Activated naive CD4-positive, alpha-beta T cell treated with anti-CD3 and anti-CD28 coated beads for 36 hours (primary cell): Measurements from ENCODE around the gene NDNF. TPM values are rescaled to one million over a fixed set of nuclear protein-coding genes. Genes with fewer than 3 reads are reported as not detected.

ENCODE experiments used
- CTCF ChIA-PET: fragments of 350-600 bp; sonication (Branson Sonifier 250); formaldehyde crosslinking; loops from one replicate; lab custom pipeline; 2021; ENCODE audit warnings: antibody characterized with exemption; lab: Charles Lee
- DNase-seq: peaks from one replicate; pipeline ENCODE4 v3.0.0-alpha.2; 2020
- H3K27ac Mint-ChIP-seq: one replicate; pipeline ENCODE4 v1.8.0; 2021; ENCODE audit warnings: mild to moderate bottlenecking, mixed read lengths
- H3K27me3 Mint-ChIP-seq: one replicate; pipeline ENCODE4 v1.8.0; 2021; ENCODE audit warnings: low read depth, mixed read lengths
- H3K36me3 Mint-ChIP-seq: one replicate; pipeline ENCODE4 v1.8.0; 2021; ENCODE audit warnings: low read depth, mixed read lengths
- H3K4me1 Mint-ChIP-seq: one replicate; pipeline ENCODE4 v1.8.0; 2021; ENCODE audit warnings: low read depth, mixed read lengths
- H3K4me3 Mint-ChIP-seq: one replicate; pipeline ENCODE4 v1.8.0; 2021; ENCODE audit warnings: mild to moderate bottlenecking, moderate library complexity, mixed read lengths
- H3K9me3 Mint-ChIP-seq: one replicate; pipeline ENCODE4 v1.8.0; 2021; ENCODE audit warnings: mixed read lengths
- intact Hi-C: fragments of 100-400 bp; cut with micrococcal nuclease; formaldehyde crosslinking; loops from one replicate; pipeline ENCODE4 v1.15.1; 2023
- total RNA-seq, 2 experiments: library from RNA; stranded (reverse); gene quantifications; one replicate each; pipeline ENCODE4 v1.2.3, GENCODE V29; 2021

Gene NDNF
- total RNA-seq, 2 experiments from 2014 or later, result not detected

- no peaks in the 10 kb centered on the region for H3K9me3 Mint-ChIP-seq
- no peak for DNase-seq
- no peak overlapping the region for H3K4me3 Mint-ChIP-seq
- H3K27me3 Mint-ChIP-seq, result no peaks in the 10 kb centered on the region
- H3K4me1 Mint-ChIP-seq, result no peaks in the 10 kb centered on the region
- intact Hi-C loops, result no loop called here
- no peak overlapping the region for H3K27ac Mint-ChIP-seq
- CTCF ChIA-PET, result interaction anchor here (0.5 to 1.3 kb wide), 5 partner anchors 28 to 935 kb away, joined by 3 to 4 read pairs (median 3); no protein-coding TSS in a partner anchor
- no peaks in the 10 kb centered on the region for H3K36me3 Mint-ChIP-seq
Measured at GRCh38 chr4:121094297-121094966, 22.1 kb upstream of the NDNF start.

DNA sequence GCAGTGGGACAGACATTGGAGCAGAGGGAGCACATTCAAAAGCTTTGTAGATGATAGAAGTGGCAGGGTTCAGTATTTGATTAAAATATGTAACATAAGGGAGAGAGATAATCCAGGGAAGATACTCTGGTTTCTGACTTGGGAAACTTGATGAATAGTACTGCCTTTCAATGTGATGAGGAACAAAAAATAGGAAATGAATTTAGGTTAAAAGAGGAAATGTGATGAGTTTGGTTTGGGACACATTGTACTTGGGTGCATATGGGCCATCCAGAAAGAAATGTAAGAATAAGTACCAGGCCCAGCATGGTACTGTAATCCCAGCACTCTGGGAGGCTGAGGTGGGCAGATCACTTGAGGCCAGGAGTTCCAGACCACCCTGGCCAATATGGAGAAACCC, 20.9 kb upstream of the NDNF start:
- no peak for DNase-seq
- Mint-ChIP-seq H3K27ac (no peak overlapping the region), H3K36me3 (no peaks in the 10 kb centered on the region), H3K4me3 (no peak overlapping the region), H3K9me3 (no peaks in the 10 kb centered on the region), H3K27me3 (no peaks in the 10 kb centered on the region), H3K4me1 (no peaks in the 10 kb centered on the region)
- CTCF ChIA-PET, result interaction anchor here (1.2 kb wide), 1 partner anchor 373 kb away, joined by 4 read pairs; no protein-coding TSS in a partner anchor
- intact Hi-C loops, result no loop called here

DNA sequence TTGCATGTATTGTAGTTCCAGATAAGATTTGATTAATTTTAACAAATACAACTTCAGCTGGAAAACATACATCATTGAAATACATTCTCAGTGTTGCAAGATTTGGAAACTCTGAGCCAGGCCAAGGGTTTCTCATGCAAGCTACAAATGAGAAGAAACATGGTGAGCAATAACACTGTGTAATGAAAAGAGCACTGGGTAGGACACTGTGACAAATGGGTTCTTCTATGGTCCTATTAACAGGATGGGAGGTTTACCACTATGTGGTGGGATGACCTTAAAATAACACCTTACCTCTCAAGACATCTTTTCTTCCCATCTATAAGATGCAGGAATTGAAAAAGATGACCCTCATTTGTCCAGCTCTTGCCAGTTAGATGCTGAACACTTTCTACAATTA, 19.6 kb upstream of the NDNF start:
- Mint-ChIP-seq H3K27ac (no peak overlapping the region), H3K27me3 (no peaks in the 10 kb centered on the region), H3K9me3 (no peaks in the 10 kb centered on the region), H3K36me3 (no peaks in the 10 kb centered on the region), H3K4me1 (no peaks in the 10 kb centered on the region), H3K4me3 (no peak overlapping the region)
- intact Hi-C loops, result no loop called here
- no peak for DNase-seq
- CTCF ChIA-PET, result interaction anchor here (2.0 kb wide), 1 partner anchor 9 kb away, joined by 6 read pairs; no protein-coding TSS in a partner anchor

- intact Hi-C loops, result no loop called here
- H3K9me3 Mint-ChIP-seq, result no peaks in the 10 kb centered on the region
- no peaks in the 10 kb centered on the region for H3K36me3 Mint-ChIP-seq
- H3K4me1 Mint-ChIP-seq, result no peaks in the 10 kb centered on the region
- no peak overlapping the region for H3K27ac Mint-ChIP-seq
- CTCF ChIA-PET, result no interaction called here
- H3K4me3 Mint-ChIP-seq, result no peak overlapping the region
- H3K27me3 Mint-ChIP-seq, result no peaks in the 10 kb centered on the region
- no peak for DNase-seq
Measured at GRCh38 chr4:121088867-121089266, 16.5 kb upstream of the NDNF start.

DNA sequence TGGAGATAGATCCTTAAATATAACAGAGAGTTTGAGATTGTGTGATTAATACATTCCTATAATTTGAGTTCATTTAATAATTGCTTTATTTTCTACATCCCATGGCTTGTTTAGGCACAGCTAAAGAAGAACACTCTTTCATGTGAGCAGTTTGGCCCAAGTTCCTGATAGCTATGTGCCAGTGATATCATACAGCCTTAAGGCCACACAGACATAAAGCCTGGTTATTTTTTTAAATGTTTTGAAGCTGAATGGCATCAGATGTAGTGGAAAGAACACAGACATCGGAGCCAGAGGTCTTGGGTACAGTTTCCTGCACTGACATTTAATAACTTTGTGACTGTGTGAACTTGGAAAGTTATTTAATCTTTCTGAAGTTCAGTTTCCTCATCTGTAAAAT, 7.0 kb upstream of the NDNF start:
- H3K4me1 Mint-ChIP-seq, result peaks cover 4% of the 10 kb centered on the region
- H3K4me3 Mint-ChIP-seq, result no peak overlapping the region
- no peak overlapping the region for H3K27ac Mint-ChIP-seq
- CTCF ChIA-PET, result no interaction called here
- H3K36me3 Mint-ChIP-seq, result no peaks in the 10 kb centered on the region
- DNase-seq, result no peak
- intact Hi-C loops, result no loop called here
- peaks cover 7% of the 10 kb centered on the region for H3K27me3 Mint-ChIP-seq
- peaks cover 2% of the 10 kb centered on the region for H3K9me3 Mint-ChIP-seq

DNA sequence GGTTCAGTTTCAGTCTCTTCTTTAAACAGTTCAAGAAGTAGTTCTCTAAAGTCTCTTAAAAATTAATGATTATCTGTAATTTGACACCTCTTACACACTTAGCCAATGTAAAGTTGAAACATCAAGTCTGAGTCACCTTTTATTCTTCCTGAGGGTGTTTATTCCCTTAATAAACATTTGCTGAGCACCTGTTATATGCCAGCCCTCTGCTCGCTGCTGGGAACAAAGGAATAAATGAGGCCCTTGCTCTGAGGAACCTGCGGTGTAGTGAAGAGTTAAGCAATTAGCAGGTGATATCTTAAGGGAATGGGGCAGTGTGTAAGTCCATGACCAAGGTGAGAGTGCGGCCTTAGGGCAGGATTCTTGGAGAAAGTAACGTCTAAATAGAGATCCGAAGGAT, 5.2 kb upstream of the NDNF start:
- no peak overlapping the region for H3K27ac Mint-ChIP-seq
- peaks cover 2% of the 10 kb centered on the region for H3K9me3 Mint-ChIP-seq
- H3K36me3 Mint-ChIP-seq, result no peaks in the 10 kb centered on the region
- no peak overlapping the region for H3K4me3 Mint-ChIP-seq
- peaks cover 10% of the 10 kb centered on the region for H3K4me1 Mint-ChIP-seq
- intact Hi-C loops, result no loop called here
- DNase-seq, result no peak
- CTCF ChIA-PET, result no interaction called here
- H3K27me3 Mint-ChIP-seq, result peaks cover 24% of the 10 kb centered on the region

DNA sequence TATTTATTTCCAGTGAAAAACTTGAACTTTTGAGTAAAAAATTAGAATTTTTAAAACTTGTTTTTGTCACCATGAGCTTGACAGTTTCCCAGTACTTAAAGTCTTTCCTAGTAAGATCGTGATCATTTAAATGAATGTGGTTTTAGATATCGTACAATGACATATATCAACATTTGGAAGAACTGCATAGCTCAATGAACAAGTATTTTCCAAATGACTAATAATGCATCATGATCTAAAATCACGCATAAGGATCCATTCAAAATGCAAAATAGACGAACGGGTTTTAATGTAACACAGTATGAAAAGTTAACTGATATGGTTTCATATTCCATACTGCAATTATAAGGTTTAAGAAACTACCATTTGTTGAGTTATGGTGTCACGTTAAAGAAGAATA, 4.1 kb upstream of the NDNF start:
- Mint-ChIP-seq H3K4me3 (no peak overlapping the region), H3K27ac (no peak overlapping the region), H3K27me3 (peaks cover 26% of the 10 kb centered on the region), H3K9me3 (peaks cover 2% of the 10 kb centered on the region), H3K36me3 (no peaks in the 10 kb centered on the region), H3K4me1 (peaks cover 16% of the 10 kb centered on the region)
- CTCF ChIA-PET, result no interaction called here
- DNase-seq, result no peak
- intact Hi-C loops, result no loop called here

DNA sequence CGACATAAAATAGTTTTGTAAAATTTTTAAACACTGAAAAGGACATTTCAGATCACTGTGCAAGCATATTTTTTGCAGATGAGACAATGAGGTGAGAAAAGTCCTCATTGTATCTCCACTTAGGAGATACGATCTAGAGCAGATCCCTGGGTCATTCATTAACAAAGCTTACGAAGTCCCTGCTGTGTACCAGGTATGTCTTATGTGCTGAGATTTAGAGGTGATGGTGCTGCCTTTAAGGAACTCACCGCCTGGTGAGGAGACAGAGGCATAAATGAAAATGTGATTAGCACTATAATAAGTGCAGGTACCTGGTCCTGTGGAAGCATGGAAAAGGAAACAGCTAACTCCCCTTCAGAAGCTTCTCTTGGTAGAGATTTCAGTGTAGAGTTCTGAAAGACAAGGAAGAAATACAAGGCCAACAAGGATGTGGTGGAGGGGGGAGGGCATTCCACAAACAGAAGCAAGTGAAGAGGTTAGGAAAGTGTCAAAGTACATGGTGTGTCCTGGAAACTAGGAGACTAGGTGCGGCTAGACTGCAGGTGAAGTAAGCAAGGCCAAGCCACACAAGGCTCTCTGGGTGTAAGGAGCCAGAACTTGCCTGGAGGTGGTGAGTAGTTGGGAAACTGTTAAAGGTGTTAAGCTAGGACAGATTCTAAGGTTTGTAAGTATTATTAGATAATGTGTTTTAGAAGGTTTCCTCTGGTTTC, 1.5 kb upstream of the NDNF start:
- Mint-ChIP-seq H3K9me3 (no peaks in the 10 kb centered on the region), H3K4me3 (no peak overlapping the region), H3K27ac (no peak overlapping the region), H3K36me3 (no peaks in the 10 kb centered on the region), H3K4me1 (peaks cover 25% of the 10 kb centered on the region), H3K27me3 (peaks cover 42% of the 10 kb centered on the region)
- no peak for DNase-seq
- intact Hi-C loops, result loop anchor here (2.0 kb wide), 1 partner anchor 151 kb away; the partner anchor contains the start of gene PRDM5
- CTCF ChIA-PET, result interaction anchor here (0.6 to 1.7 kb wide), 5 partner anchors 8 to 52 kb away, joined by 3 read pairs; no protein-coding TSS in a partner anchor

DNA sequence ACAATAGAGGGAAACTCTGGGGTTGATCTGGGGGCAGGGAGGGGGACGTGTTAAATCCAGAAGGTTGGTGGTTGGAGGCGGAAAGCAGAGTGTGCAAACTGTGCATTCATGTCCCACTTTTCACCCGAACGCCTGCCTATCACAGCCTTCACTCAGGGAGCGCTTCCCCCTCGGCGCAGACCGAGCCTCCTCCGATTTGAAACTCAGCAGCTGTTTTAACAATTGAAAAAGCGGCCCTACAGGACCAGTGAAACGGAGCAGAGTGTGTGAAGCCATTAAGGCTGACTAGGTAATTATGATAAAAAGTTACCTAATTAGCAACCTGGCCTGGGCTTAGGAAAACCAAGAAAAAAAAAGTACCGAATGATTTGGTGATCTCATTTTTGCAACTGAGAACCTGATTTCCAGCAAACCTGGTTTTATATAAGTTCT, 685 bp upstream of the NDNF start:
- H3K9me3 Mint-ChIP-seq, result no peaks in the 10 kb centered on the region
- DNase-seq, result peak; percentile 9
- CTCF ChIA-PET, result interaction anchor here (0.6 to 1.2 kb wide), 3 partner anchors 9 to 51 kb away, joined by 3 read pairs; no protein-coding TSS in a partner anchor

GRCh38 chr4:121071640-121072223, 603 bp downstream of the NDNF start:
- no peak for DNase-seq
- Mint-ChIP-seq H3K9me3 (no peaks in the 10 kb centered on the region), H3K4me3 (peak overlapping the region; percentile 77), H3K27ac (no peak overlapping the region), H3K4me1 (peaks cover 21% of the 10 kb centered on the region), H3K27me3 (peaks cover 44% of the 10 kb centered on the region), H3K36me3 (no peaks in the 10 kb centered on the region)
- CTCF ChIA-PET, result interaction anchor here (1.6 kb wide), 1 partner anchor 236 kb away, joined by 4 read pairs; no protein-coding TSS in a partner anchor
- intact Hi-C loops, result loop anchor here (1.0 to 2.0 kb wide), 2 partner anchors 30 to 149 kb away; partner anchors contain the start of gene PRDM5

More for the DNA sequence above, 685 bp upstream of the NDNF start:
- Mint-ChIP-seq H3K27ac (peak overlapping the region; percentile 59), H3K36me3 (no peaks in the 10 kb centered on the region), H3K4me3 (peak overlapping the region; percentile 77), H3K4me1 (peaks cover 21% of the 10 kb centered on the region), H3K27me3 (peaks cover 44% of the 10 kb centered on the region)
- intact Hi-C loops, result loop anchor here (2.0 kb wide), 1 partner anchor 150 kb away; the partner anchor contains the start of gene PRDM5

- peak; percentile 44 for DNase-seq
- Mint-ChIP-seq H3K4me3 (peak overlapping the region; percentile 77), H3K27ac (no peak overlapping the region), H3K27me3 (peaks cover 44% of the 10 kb centered on the region), H3K36me3 (no peaks in the 10 kb centered on the region), H3K4me1 (peaks cover 21% of the 10 kb centered on the region), H3K9me3 (no peaks in the 10 kb centered on the region)
- CTCF ChIA-PET, result interaction anchor here (0.6 to 1.6 kb wide), 2 partner anchors 237 to 989 kb away, joined by 3 to 4 read pairs; no protein-coding TSS in a partner anchor
- intact Hi-C loops, result no loop called here
Measured at GRCh38 chr4:121070696-121071639, 1.4 kb downstream of the NDNF start.
